Cardiac muscle cell (in vitro differentiated cells and primary cell): ENCODE measurements around the gene WHAMM. TPM values are rescaled to one million over a fixed set of nuclear protein-coding genes. Genes with fewer than 3 reads are reported as not detected.

ENCODE experiments used
- DNase-seq, 2 donors: peaks; one replicate each; pipeline versions ENCODE4 v3.0.0 to v3.0.0-alpha.2; 2010 to 2017; ENCODE audit warnings: low read depth in 1 of 2, low spot score in 1 of 2
- H3K27ac ChIP-seq: fragments of 200-600 bp; sonication (generic); 2 replicates; pipeline ENCODE4 v1.5.1; 2016
- H3K27me3 ChIP-seq: fragments of 200-600 bp; sonication (generic); 2 replicates; pipeline ENCODE4 v1.6.0; 2016; ENCODE audit warnings: control low read depth
- H3K36me3 ChIP-seq: fragments of 200-600 bp; sonication (generic); 2 replicates; pipeline ENCODE4 v1.5.1; 2016; ENCODE audit warnings: control low read depth
- H3K4me1 ChIP-seq: fragments of 200-600 bp; sonication (generic); 2 replicates; pipeline ENCODE4 v1.8.1; 2017; ENCODE audit warnings: low read depth, mild to moderate bottlenecking, mixed run types
- H3K4me3 ChIP-seq: fragments of 200-600 bp; sonication (generic); 2 replicates; pipeline ENCODE4 v1.5.1; 2016; ENCODE audit warnings: mild to moderate bottlenecking
- H3K9me3 ChIP-seq: fragments of 200-600 bp; sonication (generic); 2 replicates; pipeline ENCODE4 v1.5.1; 2017; ENCODE audit warnings: low read depth, mild to moderate bottlenecking, control low read depth
- CTCF ChIP-seq: IDR thresholded peaks from 2 replicates; pipeline ENCODE4 v1.5.1; 2012; ENCODE audit warnings: low read depth, mild to moderate bottlenecking, low read length
- polyA plus RNA-seq: library from polyadenylated mRNA; unstranded; fragments of >200 nt; fragmentation: Nextera tagmentation; extraction: Ambion mirVana; gene quantifications from 2 replicates; pipeline ENCODE4 v1.2.1, GENCODE V29; 2016
- total RNA-seq: library from RNA; depleted of rRNA; stranded (reverse); fragments of >200 nt; gene quantifications from 2 replicates; pipeline ENCODE4 v1.2.3, GENCODE V29; 2016

The WHAMM gene
- total and polyA plus RNA-seq, 2 experiments from 2014 or later: 5.1 to 7.6 TPM

GRCh38 chr15:82781349-82781748 lies 28.1 kb upstream of the WHAMM start:
- no peak for DNase-seq
- no peak overlapping the region for H3K27ac ChIP-seq
- TF ChIP-seq CTCF: no peak
- no peak overlapping the region for H3K4me3 ChIP-seq
- no peaks in the 10 kb centered on the region for H3K27me3 ChIP-seq
- peaks cover 27% of the 10 kb centered on the region for H3K36me3 ChIP-seq
- no peaks in the 10 kb centered on the region for H3K4me1 ChIP-seq
- H3K9me3 ChIP-seq: no peaks in the 10 kb centered on the region

GRCh38 chr15:82788496-82788895 lies 20.9 kb upstream of the WHAMM start:
- Histone ChIP-seq H3K36me3 (peaks cover 12% of the 10 kb centered on the region), H3K27ac (no peak overlapping the region), H3K4me3 (no peak overlapping the region), H3K27me3 (no peaks in the 10 kb centered on the region), H3K4me1 (no peaks in the 10 kb centered on the region), H3K9me3 (no peaks in the 10 kb centered on the region)
- TF ChIP-seq CTCF: no peak
- DNase-seq: no peak

- Histone ChIP-seq H3K4me1 (no peaks in the 10 kb centered on the region), H3K9me3 (no peaks in the 10 kb centered on the region), H3K27ac (no peak overlapping the region), H3K27me3 (no peaks in the 10 kb centered on the region), H3K4me3 (no peak overlapping the region), H3K36me3 (peaks cover 9% of the 10 kb centered on the region)
- TF ChIP-seq CTCF: no peak
- no peak for DNase-seq
Observed at GRCh38 chr15:82789491-82789890, 19.9 kb upstream of the WHAMM start.

DNA sequence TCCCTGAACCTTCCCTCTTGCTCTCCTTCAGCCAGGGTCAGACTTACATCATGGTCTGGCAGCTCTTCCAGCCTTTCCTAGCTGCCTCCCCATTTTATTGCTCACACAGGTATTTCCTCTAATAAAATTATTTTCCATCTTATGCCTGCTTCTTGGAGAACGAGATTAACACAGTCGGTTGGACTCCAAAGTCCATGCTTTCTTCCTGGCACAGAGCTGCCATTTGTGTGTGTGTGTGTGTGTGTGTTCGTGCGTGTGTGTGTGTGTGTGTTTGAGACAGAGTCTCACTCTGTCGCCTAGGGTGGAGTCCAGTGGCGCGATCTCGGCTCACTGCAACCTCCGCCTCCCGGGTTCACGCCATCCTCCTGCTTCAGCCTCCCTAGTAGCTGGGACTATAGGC lies 19.1 kb upstream of the WHAMM start:
- no peak for DNase-seq
- Histone ChIP-seq H3K9me3 (no peaks in the 10 kb centered on the region), H3K36me3 (peaks cover 10% of the 10 kb centered on the region), H3K4me3 (no peak overlapping the region), H3K27ac (no peak overlapping the region), H3K27me3 (no peaks in the 10 kb centered on the region), H3K4me1 (no peaks in the 10 kb centered on the region)
- TF ChIP-seq CTCF: no peak

DNA sequence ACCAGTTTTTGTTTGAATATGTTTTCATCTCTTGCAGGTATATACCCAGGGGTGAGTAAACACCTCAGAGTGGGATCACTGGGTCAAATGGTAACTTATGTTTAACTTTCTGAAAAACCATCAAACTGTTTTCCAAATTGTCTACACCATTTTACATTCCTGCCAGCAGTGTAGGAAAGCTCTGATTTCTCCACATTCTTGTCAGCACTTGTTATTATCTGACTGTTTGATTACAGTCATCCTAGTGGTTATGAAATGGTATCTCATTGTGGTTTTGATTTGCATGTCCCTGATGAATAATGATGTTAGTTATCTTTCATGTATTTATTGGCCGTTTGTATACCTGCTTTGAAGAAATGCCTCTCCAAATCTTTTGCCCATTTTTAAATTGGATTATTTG lies 17.4 kb upstream of the WHAMM start:
- no peak overlapping the region for H3K4me3 ChIP-seq
- no peaks in the 10 kb centered on the region for H3K27me3 ChIP-seq
- no peak overlapping the region for H3K27ac ChIP-seq
- DNase-seq: no peak
- no peaks in the 10 kb centered on the region for H3K4me1 ChIP-seq
- H3K9me3 ChIP-seq: no peaks in the 10 kb centered on the region
- peaks cover 5% of the 10 kb centered on the region for H3K36me3 ChIP-seq
- TF ChIP-seq CTCF: no peak

DNA sequence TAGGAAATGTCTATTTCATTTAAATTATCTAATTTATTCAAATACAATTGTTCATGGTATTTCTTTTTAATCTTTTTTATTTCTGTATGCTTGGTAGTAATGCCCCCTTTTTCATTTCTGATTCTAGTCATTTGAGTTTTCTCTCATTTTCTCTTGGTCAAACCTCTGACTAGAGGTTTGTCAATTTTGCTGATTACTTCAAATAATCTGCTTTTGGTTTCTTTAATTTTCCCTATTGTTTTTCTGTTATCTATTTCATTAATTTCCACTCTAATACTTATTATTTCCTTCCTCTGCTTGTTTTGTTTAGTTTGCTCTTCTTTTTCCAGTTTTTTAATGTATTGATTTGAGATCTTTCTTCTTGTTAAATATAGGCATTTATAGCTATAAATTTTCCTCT lies 15.7 kb upstream of the WHAMM start:
- Histone ChIP-seq H3K4me1 (no peaks in the 10 kb centered on the region), H3K27me3 (no peaks in the 10 kb centered on the region), H3K9me3 (no peaks in the 10 kb centered on the region), H3K27ac (no peak overlapping the region), H3K4me3 (no peak overlapping the region), H3K36me3 (peaks cover 5% of the 10 kb centered on the region)
- no peak for DNase-seq
- TF ChIP-seq CTCF: no peak
